ENCODE results near the gene TTC23L. TPM values are rescaled to one million over a fixed set of nuclear protein-coding genes. Genes with fewer than 3 reads are reported as not detected.

TTC23L gene
- total and polyA plus RNA-seq, 2 donors (not counting 1 experiment from before 2014, with no cell fraction given) = 0.24 to 0.33 TPM

- peaks cover 14% of the 10 kb centered on the region for H3K79me2 ChIP-seq (ENCODE audit: control insufficient read depth, insufficient read depth, low read length)
- H4K20me1 ChIP-seq (ENCODE audit: control insufficient read depth, extremely low read depth, insufficient read depth, low read length) = no peaks in the 10 kb centered on the region
- no peaks in the 10 kb centered on the region for H3K27me3 ChIP-seq (ENCODE audit: control insufficient read depth, insufficient read depth, low read length)
- H3K36me3 ChIP-seq (ENCODE audit: control insufficient read depth, insufficient read depth, low read length) = peaks cover 12% of the 10 kb centered on the region
- no peaks in the 10 kb centered on the region for H3K9me3 ChIP-seq (ENCODE audit: control insufficient read depth, insufficient read depth, low read depth, low read length)
- no peak for TF ChIP-seq CTCF (conservative IDR thresholded peaks at IDR 0.05 in 1 of 2, IDR thresholded peaks at IDR 0.05 in 1 of 2; ENCODE audit: low read depth in 1 of 2, low read length in 2 of 2)
- TF ChIP-seq EZH2 (IDR thresholded peaks at IDR 0.05; ENCODE audit: low read length, missing control alignments) = no peak
- no peak overlapping the region for H2AFZ ChIP-seq (ENCODE audit: low read length)
- H3K4me1 ChIP-seq (ENCODE audit: control insufficient read depth, extremely low read depth, insufficient read depth, low read length) = peaks cover 8% of the 10 kb centered on the region
- peak; percentile 88 to 90 for DNase-seq (ENCODE audit: low read depth in 2 of 2)
- H3K27ac ChIP-seq (ENCODE audit: insufficient read depth, low read length) = peak overlapping the region; percentile 10
- H3K4me2 ChIP-seq (ENCODE audit: extremely low read depth, insufficient read depth, low read length) = peak overlapping the region; percentile 51
- no peak overlapping the region for H3K4me3 ChIP-seq (replicated peaks in 1 of 4; ENCODE audit: control extremely low read depth in 1 of 4, insufficient read depth in 1 of 4, low read depth in 3 of 4, low read length in 4 of 4)
- H3K9ac ChIP-seq (ENCODE audit: insufficient read depth, low read length) = no peak overlapping the region
Observed at GRCh38 chr5:34923694-34924461, 84.9 kb downstream of the TTC23L start.

- no peak overlapping the region for H3K27ac ChIP-seq (ENCODE audit: insufficient read depth, low read length)
- DNase-seq (ENCODE audit: low read depth in 2 of 2) = no peak
- H3K79me2 ChIP-seq (ENCODE audit: control insufficient read depth, insufficient read depth, low read length) = peaks cover 9% of the 10 kb centered on the region
- no peak overlapping the region for H3K4me2 ChIP-seq (ENCODE audit: extremely low read depth, insufficient read depth, low read length)
- no peak for TF ChIP-seq EZH2 (IDR thresholded peaks at IDR 0.05; ENCODE audit: low read length, missing control alignments)
- TF ChIP-seq CTCF (conservative IDR thresholded peaks at IDR 0.05 in 1 of 2, IDR thresholded peaks at IDR 0.05 in 1 of 2; ENCODE audit: low read depth in 1 of 2, low read length in 2 of 2) = no peak
- no peaks in the 10 kb centered on the region for H3K27me3 ChIP-seq (ENCODE audit: control insufficient read depth, insufficient read depth, low read length)
- no peak overlapping the region for H3K9ac ChIP-seq (ENCODE audit: insufficient read depth, low read length)
- H2AFZ ChIP-seq (ENCODE audit: low read length) = no peak overlapping the region
- H3K36me3 ChIP-seq (ENCODE audit: control insufficient read depth, insufficient read depth, low read length) = peaks cover 12% of the 10 kb centered on the region
- H3K4me1 ChIP-seq (ENCODE audit: control insufficient read depth, extremely low read depth, insufficient read depth, low read length) = peaks cover 8% of the 10 kb centered on the region
- H3K4me3 ChIP-seq (replicated peaks in 1 of 4; ENCODE audit: control extremely low read depth in 1 of 4, insufficient read depth in 1 of 4, low read depth in 3 of 4, low read length in 4 of 4) = no peak overlapping the region
- no peaks in the 10 kb centered on the region for H3K9me3 ChIP-seq (ENCODE audit: control insufficient read depth, insufficient read depth, low read depth, low read length)
- no peaks in the 10 kb centered on the region for H4K20me1 ChIP-seq (ENCODE audit: control insufficient read depth, extremely low read depth, insufficient read depth, low read length)
Observed at GRCh38 chr5:34924462-34924765, 85.5 kb downstream of the TTC23L start.

- H3K4me1 ChIP-seq (ENCODE audit: control insufficient read depth, extremely low read depth, insufficient read depth, low read length) = peaks cover 8% of the 10 kb centered on the region
- H3K79me2 ChIP-seq (ENCODE audit: control insufficient read depth, insufficient read depth, low read length) = peaks cover 18% of the 10 kb centered on the region
- no peak overlapping the region for H2AFZ ChIP-seq (ENCODE audit: low read length)
- H3K9me3 ChIP-seq (ENCODE audit: control insufficient read depth, insufficient read depth, low read depth, low read length) = no peaks in the 10 kb centered on the region
- TF ChIP-seq CTCF (conservative IDR thresholded peaks at IDR 0.05 in 1 of 2, IDR thresholded peaks at IDR 0.05 in 1 of 2; ENCODE audit: low read depth in 1 of 2, low read length in 2 of 2) (no peak), EZH2 (IDR thresholded peaks at IDR 0.05; ENCODE audit: low read length, missing control alignments) (no peak)
- H3K4me3 ChIP-seq (replicated peaks in 1 of 4; ENCODE audit: control extremely low read depth in 1 of 4, insufficient read depth in 1 of 4, low read depth in 3 of 4, low read length in 4 of 4) = no peak overlapping the region
- peaks cover 10% of the 10 kb centered on the region for H3K36me3 ChIP-seq (ENCODE audit: control insufficient read depth, insufficient read depth, low read length)
- H3K4me2 ChIP-seq (ENCODE audit: extremely low read depth, insufficient read depth, low read length) = no peak overlapping the region
- H3K27ac ChIP-seq (ENCODE audit: insufficient read depth, low read length) = no peak overlapping the region
- DNase-seq (ENCODE audit: low read depth in 2 of 2) = no peak
- no peak overlapping the region for H3K9ac ChIP-seq (ENCODE audit: insufficient read depth, low read length)
- no peaks in the 10 kb centered on the region for H4K20me1 ChIP-seq (ENCODE audit: control insufficient read depth, extremely low read depth, insufficient read depth, low read length)
- no peaks in the 10 kb centered on the region for H3K27me3 ChIP-seq (ENCODE audit: control insufficient read depth, insufficient read depth, low read length)
Observed at GRCh38 chr5:34926318-34926888, 87.4 kb downstream of the TTC23L start.
